WI38 (cell line): ENCODE measurements around the gene ATXN7.

Experiments used
- H3K4me3 ChIP-seq: 2 replicates; pipeline ENCODE4 v1.5.1; 2011; ENCODE audit warnings: low read depth, mild to moderate bottlenecking, control low read depth, low read length
- TF ChIP-seq, protein P1 (sequence below): IDR thresholded peaks from 2 replicates; pipeline ENCODE4 v1.5.1; 2012; ENCODE audit warnings: low read depth, mild to moderate bottlenecking, control low read depth, low read length

Gene ATXN7

DNA sequence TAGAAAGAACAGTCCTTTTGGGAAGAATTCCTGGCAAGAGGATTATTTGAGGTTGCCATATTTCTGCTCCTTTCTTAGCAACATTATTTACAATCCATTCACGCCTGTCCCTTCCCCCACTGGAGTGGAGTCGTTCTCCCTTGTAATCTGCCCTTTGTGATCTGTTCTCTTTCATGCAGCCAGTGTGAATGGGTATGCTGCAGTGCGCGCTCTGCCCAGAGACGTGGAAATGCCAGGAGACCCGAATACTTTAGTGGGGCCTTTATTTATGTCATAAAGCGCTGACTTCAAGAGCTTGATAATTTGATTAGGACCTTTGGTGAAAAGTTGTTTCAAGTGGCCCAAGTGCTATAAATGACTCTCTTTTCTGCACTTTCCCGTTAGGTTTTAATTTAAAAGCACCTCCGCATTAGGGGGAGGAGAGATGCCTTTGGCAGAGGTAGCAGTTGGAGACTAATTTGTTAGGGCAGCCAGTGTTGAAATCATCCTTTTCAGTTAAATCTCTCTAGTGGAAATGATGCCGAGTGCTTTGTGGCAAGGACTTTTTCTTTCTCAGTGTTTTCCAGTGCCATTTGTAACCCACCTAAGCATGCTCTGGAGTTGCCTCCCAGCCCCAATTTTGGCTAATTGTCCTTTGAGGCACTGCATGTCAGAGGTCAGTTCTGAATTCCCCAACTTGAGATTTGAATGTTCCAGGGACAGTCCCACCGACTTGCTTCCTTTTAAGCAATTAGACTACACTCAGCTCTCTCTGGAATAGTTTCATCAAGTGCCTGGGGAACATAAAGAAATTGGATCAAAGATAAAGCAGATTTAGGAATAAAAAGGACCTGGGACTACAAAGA lies 107.2 kb downstream of the ATXN7 start:
- TF ChIP-seq, protein P1, sequence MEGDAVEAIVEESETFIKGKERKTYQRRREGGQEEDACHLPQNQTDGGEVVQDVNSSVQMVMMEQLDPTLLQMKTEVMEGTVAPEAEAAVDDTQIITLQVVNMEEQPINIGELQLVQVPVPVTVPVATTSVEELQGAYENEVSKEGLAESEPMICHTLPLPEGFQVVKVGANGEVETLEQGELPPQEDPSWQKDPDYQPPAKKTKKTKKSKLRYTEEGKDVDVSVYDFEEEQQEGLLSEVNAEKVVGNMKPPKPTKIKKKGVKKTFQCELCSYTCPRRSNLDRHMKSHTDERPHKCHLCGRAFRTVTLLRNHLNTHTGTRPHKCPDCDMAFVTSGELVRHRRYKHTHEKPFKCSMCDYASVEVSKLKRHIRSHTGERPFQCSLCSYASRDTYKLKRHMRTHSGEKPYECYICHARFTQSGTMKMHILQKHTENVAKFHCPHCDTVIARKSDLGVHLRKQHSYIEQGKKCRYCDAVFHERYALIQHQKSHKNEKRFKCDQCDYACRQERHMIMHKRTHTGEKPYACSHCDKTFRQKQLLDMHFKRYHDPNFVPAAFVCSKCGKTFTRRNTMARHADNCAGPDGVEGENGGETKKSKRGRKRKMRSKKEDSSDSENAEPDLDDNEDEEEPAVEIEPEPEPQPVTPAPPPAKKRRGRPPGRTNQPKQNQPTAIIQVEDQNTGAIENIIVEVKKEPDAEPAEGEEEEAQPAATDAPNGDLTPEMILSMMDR = no peak
- no peak overlapping the region for H3K4me3 ChIP-seq

DNA sequence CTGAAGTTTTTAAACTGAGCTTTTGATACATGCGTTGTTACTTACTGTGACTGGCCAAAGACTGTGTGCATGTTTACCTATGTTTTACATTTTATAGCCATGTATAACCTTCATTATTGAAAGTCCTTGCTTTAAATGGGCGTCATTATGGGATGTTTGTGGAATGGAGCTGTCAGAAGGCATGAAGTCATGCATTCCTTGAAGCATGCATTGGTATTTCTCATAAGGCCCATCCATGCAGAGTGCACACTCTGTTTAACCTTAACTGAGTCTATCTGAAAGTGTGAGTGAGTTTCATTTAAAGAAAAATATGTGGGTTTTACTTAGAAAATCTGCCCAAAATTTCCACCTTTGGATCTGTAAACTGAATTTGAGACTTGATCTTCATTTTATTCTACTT lies 108.5 kb downstream of the ATXN7 start:
- TF ChIP-seq, protein P1 = no peak
- no peak overlapping the region for H3K4me3 ChIP-seq

DNA sequence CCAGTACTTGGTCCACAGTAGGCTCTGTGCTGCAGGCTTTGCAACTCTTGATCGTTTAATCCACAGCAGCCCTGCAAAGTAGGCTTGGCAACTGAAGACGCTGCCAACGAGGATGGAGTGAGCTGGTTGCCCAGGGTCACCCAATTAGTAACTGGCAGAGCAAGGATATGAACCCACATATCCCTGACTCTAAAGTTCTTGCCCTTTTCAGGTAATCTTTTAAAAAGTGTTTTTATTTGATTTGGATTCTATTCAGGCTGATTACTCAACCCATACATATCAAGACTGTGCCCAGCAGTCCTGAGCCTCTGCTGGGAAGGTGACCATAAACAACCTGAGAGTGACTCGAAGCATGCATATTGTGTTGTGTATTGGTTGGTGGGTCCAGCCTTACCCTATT lies 109.3 kb downstream of the ATXN7 start:
- TF ChIP-seq, protein P1 = no peak

DNA sequence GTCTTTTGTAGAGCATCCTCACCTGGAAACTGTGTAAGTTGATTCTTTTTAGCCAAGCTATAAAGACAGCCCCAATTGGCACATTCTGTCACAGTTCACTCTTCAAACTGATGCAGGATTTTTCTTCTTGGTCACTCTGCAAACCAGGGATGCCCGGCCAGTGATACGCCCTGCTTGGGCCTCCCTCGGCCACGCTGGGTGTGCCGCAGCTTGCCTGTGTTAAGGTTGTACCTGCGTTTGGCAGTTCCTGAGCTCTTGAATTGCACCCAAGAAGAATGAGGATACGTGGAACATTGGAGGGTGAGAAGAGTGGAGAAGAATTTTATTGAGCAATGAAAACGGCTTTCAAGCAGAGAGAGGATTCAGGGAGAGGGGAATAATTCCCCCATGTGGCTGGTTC lies 109.7 kb downstream of the ATXN7 start:
- TF ChIP-seq, protein P1 = no peak
- H3K4me3 ChIP-seq = no peak overlapping the region

More for the DNA sequence above, 109.3 kb downstream of the ATXN7 start:
- no peak overlapping the region for H3K4me3 ChIP-seq

DNA sequence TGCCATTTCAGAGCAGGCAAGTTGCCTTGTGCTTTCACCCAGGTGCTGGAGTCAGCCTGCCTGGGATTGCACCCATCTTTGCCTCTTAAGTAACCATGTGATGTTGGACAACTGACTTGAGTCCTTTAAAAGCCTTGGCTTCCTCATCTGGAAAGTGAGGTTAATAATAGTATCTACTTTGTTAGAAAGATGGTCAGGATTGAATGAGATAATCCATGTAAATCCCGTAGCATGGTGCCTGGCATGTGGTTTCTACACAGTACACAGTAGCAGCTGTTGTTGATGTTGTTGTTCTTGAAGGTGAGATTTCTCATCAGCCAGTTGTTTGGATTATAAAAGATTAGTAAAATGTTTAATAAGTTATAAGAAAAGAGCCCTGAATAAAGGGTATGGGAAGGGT lies 110.8 kb downstream of the ATXN7 start:
- H3K4me3 ChIP-seq = no peak overlapping the region
- TF ChIP-seq, protein P1 = no peak

DNA sequence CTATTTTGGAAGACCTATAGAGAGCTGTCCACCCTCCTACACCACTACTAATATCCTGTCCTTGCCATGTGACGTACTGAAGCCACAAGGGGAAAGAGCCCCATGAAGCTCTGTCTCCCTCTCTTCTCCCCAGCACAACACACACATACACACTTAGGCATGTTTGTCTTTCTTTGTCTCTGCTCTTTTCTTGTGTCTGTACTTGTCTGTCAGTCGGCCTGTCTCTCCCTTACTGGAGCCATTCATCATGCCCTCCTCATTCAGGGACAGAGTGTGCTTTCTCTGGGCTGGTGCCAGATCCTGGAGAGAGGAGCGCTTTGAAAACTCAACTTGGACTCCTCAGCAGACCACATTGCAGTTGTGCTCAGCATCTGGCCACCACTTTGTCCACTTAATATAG lies 112.1 kb downstream of the ATXN7 start:
- no peak overlapping the region for H3K4me3 ChIP-seq

More for the DNA sequence above, 112.1 kb downstream of the ATXN7 start:
- TF ChIP-seq, protein P1 = no peak
